Neural crest cell (in vitro differentiated cells): Measurements from ENCODE around the gene MEGF9. TPM values are rescaled to one million over a fixed set of nuclear protein-coding genes. Genes with fewer than 3 reads are reported as not detected.

ENCODE experiments used
- DNase-seq: peaks from one replicate; pipeline ENCODE4 v3.0.0; 2021; ENCODE audit warnings: low read depth, mixed read lengths, low spot score
- H3K27ac Mint-ChIP-seq: one replicate; pipeline ENCODE4 v1.8.0; 2021; ENCODE audit warnings: mild to moderate bottlenecking, mixed read lengths; ENCODE audit not compliant: unreplicated experiment
- H3K27me3 Mint-ChIP-seq: 2 replicates; pipeline ENCODE4 v1.8.0; 2021; ENCODE audit warnings: low read depth, mild to moderate bottlenecking, mixed read lengths
- H3K36me3 Mint-ChIP-seq: 2 replicates; pipeline ENCODE4 v1.8.0; 2021; ENCODE audit warnings: low read depth, mild to moderate bottlenecking, mixed read lengths
- H3K4me1 Mint-ChIP-seq: 2 replicates; pipeline ENCODE4 v1.8.0; 2021; ENCODE audit warnings: mixed read lengths
- H3K4me3 Mint-ChIP-seq: one replicate; pipeline ENCODE4 v1.8.0; 2021; ENCODE audit warnings: mild to moderate bottlenecking, mixed read lengths
- H3K9me3 Mint-ChIP-seq: 2 replicates; pipeline ENCODE4 v1.8.0; 2021; ENCODE audit warnings: mixed read lengths
- total RNA-seq: library from RNA; stranded (reverse); gene quantifications from 2 replicates; pipeline ENCODE4 v1.2.1, GENCODE V29; 2021
- TF ChIP-seq, protein P1 (sequence below): fragments of 200-600 bp; sonication (generic); conservative IDR thresholded peaks from 2 replicates; pipeline ENCODE4 v1.5.0; 2021; ENCODE audit warnings: antibody characterized with exemption, mild to moderate bottlenecking

MEGF9 gene
- total RNA-seq, 1 donor from 2014 or later: 22.2 TPM

DNA sequence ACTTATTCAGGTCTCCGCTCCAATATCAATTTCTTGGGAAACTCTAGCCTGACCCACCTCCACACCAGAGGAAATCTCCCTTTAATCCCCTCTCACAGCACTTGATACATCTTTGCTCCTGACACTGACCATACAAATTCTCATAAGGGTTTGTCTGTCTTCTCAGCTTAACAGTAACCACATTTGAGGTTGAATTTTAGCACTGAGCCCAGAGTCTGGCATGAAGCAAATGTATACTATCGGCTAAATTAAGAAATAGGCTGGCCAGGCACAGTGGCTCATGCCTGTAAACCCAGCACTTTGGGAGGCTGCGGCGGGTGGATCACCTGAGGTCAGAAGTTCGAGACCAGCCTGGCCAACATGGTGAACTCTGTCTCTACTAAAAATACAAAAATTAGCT lies 144.0 kb downstream of the MEGF9 start:
- DNase-seq: no peak
- no peaks in the 10 kb centered on the region for H3K9me3 Mint-ChIP-seq
- no peak overlapping the region for H3K4me3 Mint-ChIP-seq
- TF ChIP-seq, protein P1, sequence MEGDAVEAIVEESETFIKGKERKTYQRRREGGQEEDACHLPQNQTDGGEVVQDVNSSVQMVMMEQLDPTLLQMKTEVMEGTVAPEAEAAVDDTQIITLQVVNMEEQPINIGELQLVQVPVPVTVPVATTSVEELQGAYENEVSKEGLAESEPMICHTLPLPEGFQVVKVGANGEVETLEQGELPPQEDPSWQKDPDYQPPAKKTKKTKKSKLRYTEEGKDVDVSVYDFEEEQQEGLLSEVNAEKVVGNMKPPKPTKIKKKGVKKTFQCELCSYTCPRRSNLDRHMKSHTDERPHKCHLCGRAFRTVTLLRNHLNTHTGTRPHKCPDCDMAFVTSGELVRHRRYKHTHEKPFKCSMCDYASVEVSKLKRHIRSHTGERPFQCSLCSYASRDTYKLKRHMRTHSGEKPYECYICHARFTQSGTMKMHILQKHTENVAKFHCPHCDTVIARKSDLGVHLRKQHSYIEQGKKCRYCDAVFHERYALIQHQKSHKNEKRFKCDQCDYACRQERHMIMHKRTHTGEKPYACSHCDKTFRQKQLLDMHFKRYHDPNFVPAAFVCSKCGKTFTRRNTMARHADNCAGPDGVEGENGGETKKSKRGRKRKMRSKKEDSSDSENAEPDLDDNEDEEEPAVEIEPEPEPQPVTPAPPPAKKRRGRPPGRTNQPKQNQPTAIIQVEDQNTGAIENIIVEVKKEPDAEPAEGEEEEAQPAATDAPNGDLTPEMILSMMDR: no peak
- no peaks in the 10 kb centered on the region for H3K4me1 Mint-ChIP-seq
- no peaks in the 10 kb centered on the region for H3K27me3 Mint-ChIP-seq
- peaks cover 12% of the 10 kb centered on the region for H3K36me3 Mint-ChIP-seq
- no peak overlapping the region for H3K27ac Mint-ChIP-seq

DNA sequence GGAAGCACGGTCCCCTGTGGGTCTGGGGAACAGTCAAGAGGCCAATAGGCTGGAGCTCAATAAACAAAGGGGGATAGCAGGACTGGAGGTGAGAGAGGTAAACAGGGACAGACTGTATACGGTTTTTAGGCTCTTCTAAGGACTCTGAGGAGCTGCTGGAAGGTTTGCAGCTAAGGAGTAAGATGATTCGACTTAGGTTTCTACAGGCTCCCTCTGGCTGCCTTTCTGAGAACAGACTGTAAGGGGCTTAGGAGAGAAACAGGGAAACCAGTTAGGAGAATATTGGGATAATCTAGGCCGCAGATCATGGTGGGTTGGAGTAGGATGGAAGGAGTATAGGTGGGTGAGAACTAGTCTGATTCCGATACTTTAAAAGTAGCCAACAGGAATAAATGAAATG lies 144.7 kb downstream of the MEGF9 start:
- no peaks in the 10 kb centered on the region for H3K9me3 Mint-ChIP-seq
- no peaks in the 10 kb centered on the region for H3K27me3 Mint-ChIP-seq
- no peak for DNase-seq
- H3K27ac Mint-ChIP-seq: no peak overlapping the region
- H3K4me3 Mint-ChIP-seq: no peak overlapping the region
- TF ChIP-seq, protein P1: no peak
- H3K36me3 Mint-ChIP-seq: peaks cover 15% of the 10 kb centered on the region
- H3K4me1 Mint-ChIP-seq: no peaks in the 10 kb centered on the region

DNA sequence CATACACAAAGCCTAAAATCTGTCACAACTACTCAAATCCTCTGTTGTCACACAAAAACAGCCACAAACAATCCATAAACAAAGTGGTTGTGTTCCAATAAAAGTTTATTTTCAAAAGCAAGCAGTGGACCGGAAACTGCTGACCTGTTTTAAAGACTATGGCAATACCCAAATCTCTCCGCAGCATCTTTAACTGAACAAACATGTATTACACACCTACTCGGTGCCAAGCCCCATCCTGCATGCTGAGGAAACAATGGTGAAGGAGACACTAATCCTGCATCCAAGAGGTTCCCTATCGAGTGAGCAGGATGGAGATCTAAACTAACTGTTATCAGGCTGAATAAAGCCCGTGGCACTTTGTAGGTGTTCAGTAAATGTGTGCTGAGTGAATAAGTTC lies 145.5 kb downstream of the MEGF9 start:
- no peaks in the 10 kb centered on the region for H3K27me3 Mint-ChIP-seq
- no peaks in the 10 kb centered on the region for H3K4me1 Mint-ChIP-seq
- no peak overlapping the region for H3K4me3 Mint-ChIP-seq
- H3K27ac Mint-ChIP-seq: no peak overlapping the region
- DNase-seq: no peak
- no peaks in the 10 kb centered on the region for H3K9me3 Mint-ChIP-seq
- TF ChIP-seq, protein P1: no peak
- peaks cover 15% of the 10 kb centered on the region for H3K36me3 Mint-ChIP-seq

DNA sequence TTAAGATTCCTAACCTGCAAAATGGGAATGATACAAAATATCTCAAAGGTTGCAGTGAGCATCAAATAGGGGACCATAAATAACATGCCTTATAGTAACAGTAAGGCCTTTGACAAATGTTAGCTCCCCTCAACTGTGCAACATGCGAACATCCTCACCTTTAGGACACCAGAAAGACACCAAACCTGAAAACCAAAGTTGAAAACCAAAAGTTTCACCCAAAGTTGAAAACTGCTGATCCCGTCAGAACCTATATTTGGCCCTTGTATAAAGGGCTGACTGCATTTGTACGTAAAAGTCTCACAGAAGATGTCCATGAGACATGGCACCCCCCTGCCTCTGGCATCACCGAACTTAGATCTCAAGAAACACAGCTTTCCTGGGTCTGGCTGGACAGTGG lies 146.4 kb downstream of the MEGF9 start:
- no peaks in the 10 kb centered on the region for H3K27me3 Mint-ChIP-seq
- H3K4me3 Mint-ChIP-seq: no peak overlapping the region
- H3K36me3 Mint-ChIP-seq: peaks cover 20% of the 10 kb centered on the region

DNA sequence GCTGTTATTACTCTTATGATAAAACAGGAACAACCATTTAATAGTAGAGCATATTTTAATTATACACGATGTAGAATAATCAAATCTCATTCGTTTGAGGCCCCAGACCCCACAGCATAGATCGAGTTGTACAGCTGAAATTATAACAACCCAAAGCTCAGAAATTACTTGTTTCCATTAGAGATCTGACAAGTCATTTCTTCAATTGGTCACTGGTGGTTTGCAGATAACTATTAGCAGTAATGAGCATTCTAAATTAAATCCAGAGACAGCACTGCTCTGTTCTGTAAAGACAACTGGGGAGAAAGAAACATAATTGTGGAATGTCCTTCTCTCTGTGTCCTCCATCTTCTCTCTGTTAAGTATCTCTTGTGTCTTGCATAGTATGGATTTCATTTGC lies 147.2 kb downstream of the MEGF9 start:
- H3K4me3 Mint-ChIP-seq: no peak overlapping the region
- H3K27me3 Mint-ChIP-seq: no peaks in the 10 kb centered on the region
- no peaks in the 10 kb centered on the region for H3K9me3 Mint-ChIP-seq
- no peaks in the 10 kb centered on the region for H3K4me1 Mint-ChIP-seq
- DNase-seq: no peak
- no peak overlapping the region for H3K27ac Mint-ChIP-seq
- peaks cover 22% of the 10 kb centered on the region for H3K36me3 Mint-ChIP-seq
- TF ChIP-seq, protein P1: no peak

More for the DNA sequence above, 146.4 kb downstream of the MEGF9 start:
- DNase-seq: no peak
- Mint-ChIP-seq H3K9me3 (no peaks in the 10 kb centered on the region), H3K27ac (no peak overlapping the region), H3K4me1 (no peaks in the 10 kb centered on the region)
- TF ChIP-seq, protein P1: no peak

DNA sequence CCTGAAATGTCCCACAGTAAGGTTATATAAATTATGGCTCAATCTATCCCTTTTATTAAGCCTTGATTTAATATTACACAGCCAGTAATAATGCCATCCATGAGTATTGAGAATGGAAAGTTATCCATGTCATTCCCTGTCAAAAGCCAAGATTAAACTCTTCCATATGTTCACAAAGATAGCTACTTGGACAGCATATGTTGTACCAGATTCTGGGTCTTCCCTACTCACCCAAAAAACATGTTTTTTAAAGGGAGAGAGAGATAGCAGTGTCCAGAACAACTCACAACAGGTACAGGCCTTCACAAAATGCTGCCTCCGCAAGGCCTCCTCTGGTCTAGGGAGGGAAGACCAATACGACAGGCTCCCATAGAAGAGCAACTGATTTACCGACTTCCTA lies 149.7 kb downstream of the MEGF9 start:
- DNase-seq: no peak
- H3K4me3 Mint-ChIP-seq: no peak overlapping the region
- H3K36me3 Mint-ChIP-seq: peaks cover 20% of the 10 kb centered on the region
- H3K27ac Mint-ChIP-seq: no peak overlapping the region
- TF ChIP-seq, protein P1: no peak
- no peaks in the 10 kb centered on the region for H3K27me3 Mint-ChIP-seq
- H3K4me1 Mint-ChIP-seq: no peaks in the 10 kb centered on the region
- H3K9me3 Mint-ChIP-seq: no peaks in the 10 kb centered on the region
